Natural killer cell (primary cell): Measurements from ENCODE around the gene KATNIP. TPM values are rescaled to one million over a fixed set of nuclear protein-coding genes. Genes with fewer than 3 reads are reported as not detected.

Experiments
- ATAC-seq, 3 donors: fragments of 150-1000 bp in 2 of 3; fragments of 200-7000 bp in 1 of 3; cut with Tn5 transposase; 1 replicate in 1 of 3; 2 replicates in 2 of 3; pipeline ENCODE4 v1.10.0; 2021; ENCODE audit warnings: mild to moderate bottlenecking in 2 of 3, moderate library complexity in 2 of 3
- DNase-seq, 2 donors: peaks; one replicate each; pipeline versions ENCODE4 v3.0.0 to v3.0.0-alpha.2; 2013 to 2021; ENCODE audit warnings: mixed read lengths in 1 of 2
- H3K27ac ChIP-seq: one replicate; pipeline ENCODE4 v1.5.1; 2013; ENCODE audit warnings: mild to moderate bottlenecking, low read length
- H3K27me3 ChIP-seq: one replicate; pipeline ENCODE4 v1.6.1; 2013; ENCODE audit warnings: low read length; ENCODE audit not compliant: control insufficient read depth, insufficient read depth
- H3K36me3 ChIP-seq: one replicate; pipeline ENCODE4 v1.6.1; 2013; ENCODE audit warnings: low read length; ENCODE audit not compliant: control insufficient read depth, insufficient read depth
- H3K4me1 ChIP-seq: one replicate; pipeline ENCODE4 v1.6.1; 2013; ENCODE audit warnings: low read length; ENCODE audit not compliant: control insufficient read depth, insufficient read depth
- H3K4me3 ChIP-seq: one replicate; pipeline ENCODE4 v1.5.1; 2013; ENCODE audit warnings: low read length
- H3K9me3 ChIP-seq: one replicate; pipeline ENCODE4 v1.6.1; 2013; ENCODE audit warnings: low read length; ENCODE audit not compliant: control insufficient read depth, insufficient read depth
- H3K27ac Mint-ChIP-seq, 2 donors: one replicate each; pipeline ENCODE4 v1.8.0; 2022; ENCODE audit warnings: mild to moderate bottlenecking in 2 of 2, mixed read lengths in 2 of 2, moderate library complexity in 1 of 2
- H3K27me3 Mint-ChIP-seq, 2 donors: one replicate each; pipeline ENCODE4 v1.8.0; 2022; ENCODE audit warnings: low read depth in 2 of 2, mixed read lengths in 2 of 2
- H3K36me3 Mint-ChIP-seq: one replicate; pipeline ENCODE4 v1.8.0; 2022; ENCODE audit warnings: mixed read lengths
- H3K4me1 Mint-ChIP-seq, 2 donors: one replicate each; pipeline ENCODE4 v1.8.0; 2022; ENCODE audit warnings: mixed read lengths in 2 of 2
- H3K4me3 Mint-ChIP-seq: one replicate; pipeline ENCODE4 v1.8.0; 2022; ENCODE audit warnings: mild to moderate bottlenecking, moderate library complexity, mixed read lengths
- H3K9me3 Mint-ChIP-seq, 2 donors: one replicate each; pipeline ENCODE4 v1.8.0; 2022; ENCODE audit warnings: mixed read lengths in 2 of 2
- CTCF ChIP-seq: fragments of 200-600 bp; IDR thresholded peaks from one replicate; pipeline ENCODE4 v1.8.0; 2022; ENCODE audit warnings: antibody characterized with exemption
- WGBS: methylation state at CpG from one replicate; pipeline ENCODE4 v1.1.7; 2013; ENCODE audit warnings: missing lambda C conversion rate; ENCODE audit not compliant: insufficient coverage; 5-methylcytosine and 5-hydroxymethylcytosine counted together
- intact Hi-C: fragments of 100-400 bp; cut with micrococcal nuclease; formaldehyde crosslinking; loops from one replicate; pipeline ENCODE4 v1.14.2; 2022
- total RNA-seq, 4 donors: library from RNA; stranded (reverse); fragments of 120-200 nt in 1 of 4; gene quantifications; one replicate each; pipeline versions ENCODE4 v1.2.3 to v1.2.4, GENCODE V29; 2013 to 2022

Gene KATNIP
- total RNA-seq, 3 donors from 2014 or later (not counting 1 experiment from before 2014, with no cell fraction given) = 32.6 to 38.4 (median 32.7) TPM

GRCh38 chr16:27538528-27538927, 11.4 kb upstream of the KATNIP start:
- ATAC-seq = no peak
- Mint-ChIP-seq H3K9me3 (no peaks in the 10 kb centered on the region), H3K27me3 (no peaks in the 10 kb centered on the region), H3K4me3 (peak overlapping the region; percentile 21), H3K27ac (peak overlapping the region; percentile 81 to 90), H3K4me1 (peaks cover 26 to 38% of the 10 kb centered on the region in 2 donors), H3K36me3 (peaks cover 32% of the 10 kb centered on the region)
- Histone ChIP-seq H3K9me3 (no peaks in the 10 kb centered on the region), H3K27me3 (no peaks in the 10 kb centered on the region), H3K36me3 (peaks cover 69% of the 10 kb centered on the region), H3K4me3 (no peak overlapping the region), H3K27ac (peak overlapping the region; percentile 26), H3K4me1 (peaks cover 17% of the 10 kb centered on the region)
- intact Hi-C loops = no loop called here
- no peak for DNase-seq
- 72% methylated on average over 5 of the region's 5 CpGs for WGBS
- TF ChIP-seq CTCF = no peak

- Histone ChIP-seq H3K27me3 (no peaks in the 10 kb centered on the region), H3K4me3 (no peak overlapping the region), H3K4me1 (peaks cover 17% of the 10 kb centered on the region), H3K27ac (peak overlapping the region; percentile 26), H3K36me3 (peaks cover 72% of the 10 kb centered on the region), H3K9me3 (no peaks in the 10 kb centered on the region)
- Mint-ChIP-seq H3K4me3 (peak overlapping the region; percentile 21), H3K4me1 (peaks cover 26 to 41% of the 10 kb centered on the region in 2 donors), H3K9me3 (no peaks in the 10 kb centered on the region), H3K27ac (peak overlapping the region; percentile 81 to 90), H3K36me3 (peaks cover 38% of the 10 kb centered on the region), H3K27me3 (no peaks in the 10 kb centered on the region)
- no peak for TF ChIP-seq CTCF
- ATAC-seq (peak; percentile 76 to 94 (median 86)), DNase-seq (no peak)
- WGBS = 46% methylated on average over 2 of the region's 2 CpGs
- intact Hi-C loops = no loop called here
Observed at GRCh38 chr16:27539120-27539519, 10.8 kb upstream of the KATNIP start.

- peak overlapping the region; percentile 81 to 90 for H3K27ac Mint-ChIP-seq
- H3K4me3 Mint-ChIP-seq = peak overlapping the region; percentile 21
- Histone ChIP-seq H3K9me3 (no peaks in the 10 kb centered on the region), H3K27me3 (no peaks in the 10 kb centered on the region), H3K36me3 (peaks cover 71% of the 10 kb centered on the region), H3K4me3 (no peak overlapping the region), H3K27ac (peak overlapping the region; percentile 26), H3K4me1 (peaks cover 17% of the 10 kb centered on the region)
- intact Hi-C loops = no loop called here
- H3K27me3 Mint-ChIP-seq = no peaks in the 10 kb centered on the region
- 78% methylated on average over 5 of the region's 5 CpGs for WGBS
- DNase-seq (no peak), ATAC-seq (no peak)
- no peak for TF ChIP-seq CTCF
- peaks cover 43% of the 10 kb centered on the region for H3K36me3 Mint-ChIP-seq
- peaks cover 26 to 41% of the 10 kb centered on the region in 2 donors for H3K4me1 Mint-ChIP-seq
- no peaks in the 10 kb centered on the region for H3K9me3 Mint-ChIP-seq
Observed at GRCh38 chr16:27539636-27540035, 10.3 kb upstream of the KATNIP start.

- ATAC-seq (no peak), DNase-seq (no peak)
- no peak for TF ChIP-seq CTCF
- Histone ChIP-seq H3K27ac (no peak overlapping the region), H3K4me1 (peaks cover 21% of the 10 kb centered on the region), H3K9me3 (no peaks in the 10 kb centered on the region), H3K36me3 (peaks cover 53% of the 10 kb centered on the region), H3K4me3 (no peak overlapping the region), H3K27me3 (no peaks in the 10 kb centered on the region)
- H3K4me1 Mint-ChIP-seq = peaks cover 46 to 60% of the 10 kb centered on the region in 2 donors
- peak overlapping the region in 1 of 2 donors; percentile 14 for H3K27ac Mint-ChIP-seq
- H3K27me3 Mint-ChIP-seq = no peaks in the 10 kb centered on the region
- H3K36me3 Mint-ChIP-seq = peaks cover 32% of the 10 kb centered on the region
- intact Hi-C loops = no loop called here
- no peaks in the 10 kb centered on the region for H3K9me3 Mint-ChIP-seq
- WGBS = 92% methylated on average over 3 of the region's 3 CpGs
- no peak overlapping the region for H3K4me3 Mint-ChIP-seq
Observed at GRCh38 chr16:27543801-27544200, 6.1 kb upstream of the KATNIP start.
